GM23338 (cell line): ENCODE results near the gene SLC4A5. TPM values are rescaled to one million over a fixed set of nuclear protein-coding genes. Genes with fewer than 3 reads are reported as not detected.

Source experiments
- ATAC-seq: fragments of 200-7000 bp; cut with Tn5 transposase; 3 replicates; pipeline ENCODE4 v1.9.1; 2020
- DNase-seq: peaks from one replicate; pipeline ENCODE4 v3.0.0-alpha.2; 2015; ENCODE audit warnings: low spot score
- H2AFZ ChIP-seq: fragments of 200-600 bp; sonication (generic); 2 replicates; pipeline ENCODE4 v1.8.0; 2016; ENCODE audit warnings: antibody characterized with exemption, mild to moderate bottlenecking, moderate library complexity
- H3F3A ChIP-seq: fragments of 200-600 bp; sonication (generic); replicated peaks from 2 replicates; pipeline ENCODE4 v1.8.0; 2017; ENCODE audit warnings: antibody characterized with exemption, mixed run types, low read depth
- H3K27ac ChIP-seq: fragments of 200-600 bp; sonication (generic); 2 replicates; pipeline ENCODE4 v1.6.1; 2016; ENCODE audit warnings: low read depth
- H3K27me3 ChIP-seq: fragments of 200-600 bp; sonication (generic); 2 replicates; pipeline ENCODE4 v1.8.0; 2016; ENCODE audit warnings: mild to moderate bottlenecking, mixed run types, moderate library complexity; ENCODE audit not compliant: insufficient read depth
- H3K36me3 ChIP-seq: fragments of 200-600 bp; sonication (generic); 2 replicates; pipeline ENCODE4 v1.8.0; 2016; ENCODE audit warnings: mild to moderate bottlenecking; ENCODE audit not compliant: insufficient read depth
- H3K4me1 ChIP-seq: fragments of 200-600 bp; sonication (generic); 2 replicates; pipeline ENCODE4 v1.8.0; 2016; ENCODE audit warnings: mild to moderate bottlenecking, moderate library complexity; ENCODE audit not compliant: insufficient read depth
- H3K4me2 ChIP-seq: fragments of 200-600 bp; sonication (generic); 2 replicates; pipeline ENCODE4 v1.7.1; 2017; ENCODE audit warnings: mixed run types
- H3K4me3 ChIP-seq: fragments of 200-600 bp; sonication (generic); 2 replicates; pipeline ENCODE4 v1.6.1; 2016; ENCODE audit warnings: mixed run types
- H3K79me2 ChIP-seq: fragments of 200-600 bp; sonication (generic); replicated peaks from 2 replicates; pipeline ENCODE4 v1.8.0; 2017; ENCODE audit warnings: mild to moderate bottlenecking; ENCODE audit not compliant: insufficient read depth
- H3K9me2 ChIP-seq: fragments of 200-600 bp; sonication (generic); 2 replicates; pipeline ENCODE4 v1.8.0; 2017; ENCODE audit not compliant: insufficient read depth
- H4K20me1 ChIP-seq: fragments of 200-600 bp; sonication (generic); replicated peaks from 2 replicates; pipeline ENCODE4 v1.8.0; 2017; ENCODE audit warnings: mild to moderate bottlenecking; ENCODE audit not compliant: insufficient read depth
- H3K27ac Mint-ChIP-seq: 2 replicates; pipeline ENCODE4 v1.8.0; 2020; ENCODE audit warnings: inconsistent platforms, mild to moderate bottlenecking, moderate library complexity, mixed read lengths
- H3K27me3 Mint-ChIP-seq: 3 replicates; pipeline ENCODE4 v1.8.0; 2022; ENCODE audit warnings: low read depth, mild to moderate bottlenecking, moderate library complexity, mixed read lengths, inconsistent platforms; ENCODE audit not compliant: insufficient read depth, poor library complexity
- H3K36me3 Mint-ChIP-seq: 3 replicates; pipeline ENCODE4 v1.8.0; 2021; ENCODE audit warnings: low read depth, mild to moderate bottlenecking, inconsistent platforms, moderate library complexity, mixed read lengths
- H3K4me1 Mint-ChIP-seq: 3 replicates; pipeline ENCODE4 v1.8.0; 2020; ENCODE audit warnings: mild to moderate bottlenecking, inconsistent platforms, mixed read lengths
- H3K4me3 Mint-ChIP-seq: 3 replicates; pipeline ENCODE4 v1.8.0; 2021; ENCODE audit warnings: moderate library complexity, mild to moderate bottlenecking, inconsistent platforms, mixed read lengths
- H3K9me3 Mint-ChIP-seq: 3 replicates; pipeline ENCODE4 v1.8.0; 2020; ENCODE audit warnings: moderate library complexity, mild to moderate bottlenecking, inconsistent platforms, mixed read lengths
- CREB1 ChIP-seq: fragments of 250-450 bp; sonication (Bioruptor Pico); IDR thresholded peaks from 2 replicates; pipeline ENCODE4 v1.5.0; 2020; ENCODE audit warnings: low read depth, mild to moderate bottlenecking, moderate library complexity
- ETS1 ChIP-seq: IDR thresholded peaks from 2 replicates; pipeline ENCODE4 v1.6.1; 2016; ENCODE audit warnings: antibody characterized with exemption
- JUNB ChIP-seq: IDR thresholded peaks from one replicate; pipeline ENCODE4 v1.6.1; 2016; ENCODE audit warnings: antibody characterized with exemption; ENCODE audit not compliant: unreplicated experiment
- NANOG ChIP-seq: IDR thresholded peaks from 2 replicates; pipeline ENCODE4 v1.6.1; 2016; ENCODE audit warnings: antibody characterized with exemption, borderline replicate concordance
- POLR2AphosphoS5 ChIP-seq: IDR thresholded peaks from 2 replicates; pipeline ENCODE4 v1.6.1; 2016; ENCODE audit warnings: antibody characterized with exemption, low read depth
- REST ChIP-seq: IDR thresholded peaks from one replicate; pipeline ENCODE4 v1.6.1; 2018; ENCODE audit warnings: antibody characterized with exemption; ENCODE audit not compliant: unreplicated experiment
- STAT1 ChIP-seq: IDR thresholded peaks from one replicate; pipeline ENCODE4 v1.6.1; 2016; ENCODE audit warnings: antibody characterized with exemption; ENCODE audit not compliant: unreplicated experiment
- ZNF331 ChIP-seq: fragments of 250-450 bp; sonication (Bioruptor Pico); IDR thresholded peaks from 2 replicates; pipeline ENCODE4 v1.5.0; 2020; ENCODE audit warnings: low read depth, mild to moderate bottlenecking, moderate library complexity
- ZNF462 ChIP-seq: fragments of 250-450 bp; sonication (Bioruptor Pico); IDR thresholded peaks from 2 replicates; pipeline ENCODE4 v1.5.0; 2020; ENCODE audit warnings: mild to moderate bottlenecking, moderate library complexity
- polyA plus RNA-seq: library from polyadenylated mRNA; unstranded; fragments of >200 nt; fragmentation: Nextera tagmentation; extraction: Ambion mirVana; gene quantifications from 2 replicates; pipeline ENCODE4 v1.2.1, GENCODE V29; 2016
- total RNA-seq: library from RNA; depleted of rRNA; stranded (reverse); fragments of >200 nt; shearing (Covaris generic); gene quantifications from 2 replicates; pipeline ENCODE4 v1.2.3, GENCODE V29; 2014

The SLC4A5 gene
- total and polyA plus RNA-seq, 2 experiments from 2014 or later: 0.24 to 0.70 TPM

- no peak for TF ChIP-seq REST
- TF ChIP-seq ZNF331: no peak
- no peak for TF ChIP-seq NANOG
- TF ChIP-seq ZNF462: no peak
- no peak for TF ChIP-seq CREB1 (CRISPR knock-in tag)
Measured at GRCh38 chr2:74327627-74328026, 15.6 kb downstream of the SLC4A5 start (continued).

- no peaks in the 10 kb centered on the region for H4K20me1 ChIP-seq
- Mint-ChIP-seq H3K36me3 (no peaks in the 10 kb centered on the region), H3K27me3 (no peaks in the 10 kb centered on the region), H3K4me1 (peaks cover 5% of the 10 kb centered on the region; the same call in 1 of the 3 replicates), H3K4me3 (no peak overlapping the region), H3K27ac (no peak overlapping the region), H3K9me3 (no peaks in the 10 kb centered on the region)
- H3K9me2 ChIP-seq: no peaks in the 10 kb centered on the region
- H3K27me3 ChIP-seq: no peaks in the 10 kb centered on the region
- no peaks in the 10 kb centered on the region for H3K36me3 ChIP-seq
- H2AFZ ChIP-seq: no peak overlapping the region
- DNase-seq: no peak
- no peaks in the 10 kb centered on the region for H3F3A ChIP-seq
- no peak overlapping the region for H3K4me3 ChIP-seq
- no peaks in the 10 kb centered on the region for H3K79me2 ChIP-seq
- H3K27ac ChIP-seq: no peak overlapping the region
- H3K4me1 ChIP-seq: no peaks in the 10 kb centered on the region
- ATAC-seq: peak; percentile 52
- H3K4me2 ChIP-seq: no peak overlapping the region
- no peak for TF ChIP-seq POLR2AphosphoS5
- no peak for TF ChIP-seq ETS1
- TF ChIP-seq STAT1: no peak
- no peak for TF ChIP-seq ZNF331
- no peak for TF ChIP-seq JUNB
- TF ChIP-seq CREB1 (CRISPR knock-in tag): no peak
Measured at GRCh38 chr2:74327199-74327598, 16.0 kb downstream of the SLC4A5 start.
